ENCODE measurements around the gene CD276.
"Not testable (repeated sequence)": the region's sequence is repeated elsewhere in the genome, so short reads cannot be mapped to it uniquely, and the experiment has no call there.

Gene CD276

DNA sequence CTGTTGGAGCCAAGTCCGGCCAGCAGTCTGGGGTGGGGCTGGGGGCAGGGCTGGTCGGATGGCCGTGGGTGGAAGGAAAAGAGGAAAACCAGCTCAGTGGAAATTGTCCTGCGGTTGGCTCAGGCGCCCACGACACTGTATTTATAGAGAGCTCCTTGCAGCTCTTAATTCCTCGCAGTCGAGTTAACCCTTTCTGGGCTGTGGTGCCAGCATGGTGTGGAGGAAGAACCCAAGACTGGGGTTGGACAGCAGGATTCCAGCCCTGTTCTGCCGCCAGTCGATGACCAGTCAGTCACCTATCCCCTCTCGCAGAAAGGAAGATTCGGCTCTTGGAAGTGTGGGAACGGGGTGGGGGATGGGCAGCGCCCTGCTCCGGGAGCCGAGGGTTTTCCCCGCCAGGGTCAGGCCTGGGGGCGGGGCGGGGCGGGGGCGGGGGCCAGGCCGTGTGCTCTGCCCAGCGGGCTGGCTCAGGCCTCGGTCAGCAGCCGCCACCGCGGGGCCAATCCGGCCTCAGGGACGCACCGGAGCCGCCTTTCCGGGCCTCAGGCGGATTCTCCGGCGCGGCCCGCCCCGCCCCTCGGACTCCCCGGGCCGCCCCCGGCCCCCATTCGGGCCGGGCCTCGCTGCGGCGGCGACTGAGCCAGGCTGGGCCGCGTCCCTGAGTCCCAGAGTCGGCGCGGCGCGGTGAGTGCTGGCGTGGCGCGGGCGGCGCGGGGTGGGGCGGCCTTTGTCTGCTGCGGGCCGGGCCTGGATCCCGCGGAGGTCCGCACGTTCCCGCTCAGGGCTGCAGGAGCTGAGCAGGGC lies at the start of gene CD276:
Gene CD276 (plus strand): TSS at position 607 of the 804 bp plus-strand sequence. CDS start 15,257 bp downstream, outside the sequence.
- DNase-seq (ENCODE audit: low read depth in 2 of 2) = no peak

DNA sequence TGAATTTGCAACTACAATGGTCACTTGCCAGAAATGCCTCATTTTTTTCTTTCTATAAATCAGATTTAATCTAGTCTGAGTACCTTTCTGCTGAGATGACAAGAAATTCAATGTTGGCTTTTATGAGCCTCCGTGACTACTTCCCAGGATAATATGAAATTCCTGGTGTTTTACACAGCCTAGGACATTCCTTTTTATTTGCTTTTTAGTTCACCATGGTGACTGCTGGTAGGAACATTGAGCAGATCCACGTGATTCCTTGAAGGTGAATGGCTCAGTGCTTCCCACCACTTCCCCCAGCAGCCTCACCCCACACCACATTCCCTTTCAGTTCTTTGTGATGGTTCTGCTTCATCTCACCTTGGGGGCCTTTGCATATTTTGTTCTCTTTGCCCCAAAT lies 46.7 kb upstream of the CD276 start:
- no peak for DNase-seq (ENCODE audit: low read depth in 2 of 2)

- not testable (repeated sequence) for DNase-seq (ENCODE audit: low read depth in 2 of 2)
These were observed 44.7 kb upstream of the CD276 start for GRCh38 chr15:73639464-73639863.

- DNase-seq (ENCODE audit: low read depth in 2 of 2) = no peak
These were observed 36.7 kb upstream of the CD276 start for GRCh38 chr15:73647259-73648013.

DNA sequence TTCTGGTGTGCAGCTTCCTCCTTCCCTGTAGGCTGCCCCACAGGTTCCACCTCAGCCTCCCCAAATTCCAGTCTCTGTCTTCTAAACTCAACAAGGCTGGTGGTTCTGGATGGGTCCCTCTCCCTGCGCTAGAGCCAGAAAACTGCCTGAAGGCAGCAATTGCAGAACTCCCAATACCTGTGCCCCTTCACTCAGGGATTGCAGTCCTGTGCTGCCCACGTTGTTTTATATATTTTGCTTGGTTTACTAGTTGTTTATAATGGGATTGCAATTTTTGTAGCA lies 36.2 kb upstream of the CD276 start:
- no peak for DNase-seq (ENCODE audit: low read depth in 2 of 2)

DNA sequence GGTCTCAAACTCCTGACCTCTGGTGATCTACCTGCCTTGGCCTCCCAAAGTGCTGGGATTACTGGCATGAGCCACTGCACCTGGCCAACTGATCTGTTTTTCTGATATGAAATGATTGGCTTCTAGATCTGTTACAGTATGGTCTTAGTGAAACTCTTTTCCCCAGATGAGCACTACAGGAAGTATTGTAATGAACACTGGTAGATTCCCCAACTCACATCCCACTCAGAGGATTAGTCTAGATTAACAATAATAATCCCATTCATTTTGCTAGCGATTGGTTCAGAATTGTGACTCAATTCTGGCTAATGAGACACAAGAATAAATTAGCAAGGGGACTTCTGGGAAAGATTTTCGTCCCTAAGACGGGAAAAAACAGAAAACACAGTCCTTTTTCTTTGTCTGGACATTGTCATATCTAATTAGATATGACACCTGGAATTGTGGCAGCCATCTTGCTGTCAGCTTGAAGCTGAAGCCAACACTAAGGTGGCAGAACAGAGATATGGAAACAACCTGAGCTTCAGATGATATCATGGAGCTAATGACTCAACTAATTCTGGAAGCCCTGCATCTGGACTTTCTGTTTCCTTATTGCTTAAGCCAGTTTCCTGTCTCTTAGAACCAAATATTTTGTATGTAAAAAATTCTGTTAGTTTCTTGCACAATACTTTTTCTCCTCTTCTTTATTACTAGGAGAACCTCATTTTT lies 33.6 kb upstream of the CD276 start:
- no peak for DNase-seq (ENCODE audit: low read depth in 2 of 2)

DNA sequence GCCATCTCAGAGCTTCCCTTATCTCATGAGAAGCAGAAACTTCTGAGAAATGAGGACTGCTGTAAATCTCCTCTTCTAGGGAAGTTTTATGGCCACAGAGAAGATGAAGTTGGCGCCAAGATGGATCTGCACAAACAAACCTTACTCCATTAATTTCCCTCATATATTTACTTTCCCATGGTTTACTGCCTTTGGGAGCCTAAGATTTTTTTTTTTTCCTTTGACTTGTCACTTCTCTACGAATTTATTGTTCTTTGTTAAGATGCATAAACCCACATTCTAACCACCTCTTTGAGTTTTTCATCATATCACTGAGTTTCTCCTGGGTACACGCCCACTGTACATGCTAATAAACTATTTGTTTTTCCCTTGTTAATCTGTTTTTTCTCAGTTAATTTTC lies 29.5 kb upstream of the CD276 start:
- no peak for DNase-seq (ENCODE audit: low read depth in 2 of 2)

DNA sequence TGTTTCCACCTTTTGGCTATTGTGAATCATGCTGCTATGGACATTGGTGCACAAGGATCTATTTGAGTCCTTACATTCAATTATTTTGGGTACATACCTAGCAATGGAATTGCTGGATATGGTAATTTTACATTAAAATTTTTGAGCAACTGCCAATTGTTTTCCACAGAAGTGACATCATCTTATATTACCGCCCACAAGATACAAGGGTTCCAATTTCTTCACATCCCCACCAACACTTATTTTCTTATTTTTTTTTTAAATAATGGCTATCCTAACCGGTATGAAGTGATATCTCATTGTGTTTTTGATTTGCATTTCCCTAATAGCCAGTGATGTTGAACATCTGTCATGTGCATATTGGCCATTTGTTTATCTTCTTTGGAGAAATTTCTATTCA lies 28.5 kb upstream of the CD276 start:
- no peak for DNase-seq (ENCODE audit: low read depth in 2 of 2)

DNA sequence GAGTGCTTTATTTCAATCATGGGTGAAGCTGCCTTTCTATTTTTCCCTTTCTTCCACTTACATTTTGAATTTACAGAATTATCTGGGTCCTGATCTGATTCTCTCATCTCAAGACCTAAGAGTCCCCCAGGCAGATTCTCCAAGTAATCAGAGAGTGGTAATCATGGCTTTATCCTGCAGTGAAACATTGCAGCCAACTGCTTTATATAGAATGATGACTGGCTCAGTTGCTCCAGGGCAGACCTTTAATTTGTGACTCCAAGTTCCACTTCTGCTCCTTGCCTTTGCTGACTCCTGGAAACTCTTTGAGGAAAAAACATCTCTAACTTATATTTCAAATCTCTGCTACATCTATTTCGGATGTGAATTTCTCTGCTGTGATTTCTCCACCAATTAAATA lies 25.5 kb upstream of the CD276 start:
- DNase-seq (ENCODE audit: low read depth in 2 of 2) = no peak

DNA sequence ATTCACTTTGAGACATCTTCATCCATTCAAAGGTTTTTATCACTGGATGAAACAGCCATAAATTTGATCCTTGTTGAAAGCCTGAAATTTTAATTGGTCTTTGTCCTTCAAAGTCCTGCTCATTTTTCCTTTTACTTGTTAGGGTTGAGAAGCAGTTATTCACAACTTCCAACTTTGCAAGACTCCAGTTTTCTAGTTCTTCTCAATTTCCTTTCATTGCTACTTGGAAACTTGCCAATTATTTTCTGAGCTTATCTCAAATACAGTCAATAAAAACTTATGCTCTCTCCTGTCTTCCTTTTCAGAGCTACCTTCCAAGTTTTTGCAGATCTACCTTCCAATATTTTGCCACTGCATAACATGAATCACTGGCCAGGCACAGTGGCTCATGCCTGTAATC lies 23.7 kb upstream of the CD276 start:
- DNase-seq (ENCODE audit: low read depth in 2 of 2) = no peak

DNA sequence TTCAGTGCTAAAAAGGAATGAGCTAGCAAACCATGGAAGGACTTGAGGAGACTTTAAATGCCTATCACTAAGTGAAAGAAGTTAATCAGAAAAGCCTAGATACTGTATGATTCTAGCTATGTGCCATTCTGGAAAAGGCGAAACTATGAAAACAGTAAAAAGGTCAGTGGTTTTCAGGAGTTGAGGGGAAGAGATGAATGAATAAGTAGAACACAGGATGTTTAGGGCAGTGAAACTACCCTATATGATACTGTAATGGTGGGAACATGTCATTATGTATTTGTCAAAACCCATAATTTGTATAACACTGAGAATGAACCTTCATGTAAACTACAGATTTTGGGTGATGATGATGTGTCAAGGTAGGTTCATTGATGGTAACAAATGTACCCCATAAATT lies 9.6 kb upstream of the CD276 start:
- no peak for DNase-seq (ENCODE audit: low read depth in 2 of 2)

DNA sequence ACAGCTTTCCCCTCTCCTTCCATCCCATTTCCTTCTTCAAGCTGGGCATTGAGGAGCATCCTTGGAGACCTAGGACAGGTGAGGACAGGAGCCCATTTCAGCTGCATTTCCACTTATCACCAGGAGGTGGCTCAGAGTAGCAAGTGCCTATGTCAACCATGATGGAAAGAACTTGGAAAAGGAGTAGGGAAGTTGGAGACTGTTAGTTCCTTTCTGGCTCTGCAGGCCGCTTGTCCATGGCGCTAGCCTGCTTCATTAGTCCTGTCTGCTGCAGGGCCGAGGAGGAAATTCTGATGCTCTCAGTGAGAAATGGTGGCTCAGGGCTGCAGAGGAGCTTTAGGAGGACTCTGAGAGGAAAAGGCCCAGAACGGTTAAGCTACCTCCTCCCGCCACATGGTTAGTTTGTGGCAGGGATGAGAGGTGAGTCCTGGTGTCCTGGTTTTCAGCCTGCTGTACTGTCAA lies 7.0 kb upstream of the CD276 start:
- peak in 1 of 2 donors; percentile 13 for DNase-seq (ENCODE audit: low read depth in 2 of 2)

GRCh38 chr15:73677733-73678132 lies 6.5 kb upstream of the CD276 start:
- no peak for DNase-seq (ENCODE audit: low read depth in 2 of 2)

DNA sequence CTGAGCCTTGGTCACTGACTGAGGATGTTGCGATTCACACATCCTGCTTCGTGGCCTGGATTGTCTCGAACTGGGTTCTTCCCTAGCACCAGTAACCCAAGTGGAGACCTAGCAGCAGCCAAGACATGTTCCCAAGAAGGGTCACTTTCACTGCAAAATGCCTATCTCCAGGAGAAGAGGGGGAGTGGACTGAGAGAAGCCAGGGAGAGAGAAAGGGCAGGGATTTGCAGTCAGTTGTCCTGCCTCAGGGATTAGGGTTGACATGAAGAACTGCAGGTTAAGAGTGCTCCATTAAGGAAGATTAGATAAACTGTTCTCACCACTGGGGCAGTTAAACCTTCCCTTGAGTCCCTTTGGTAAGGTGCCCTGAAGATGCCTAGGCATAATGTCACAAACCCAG lies 5.7 kb upstream of the CD276 start:
- no peak for DNase-seq (ENCODE audit: low read depth in 2 of 2)

DNA sequence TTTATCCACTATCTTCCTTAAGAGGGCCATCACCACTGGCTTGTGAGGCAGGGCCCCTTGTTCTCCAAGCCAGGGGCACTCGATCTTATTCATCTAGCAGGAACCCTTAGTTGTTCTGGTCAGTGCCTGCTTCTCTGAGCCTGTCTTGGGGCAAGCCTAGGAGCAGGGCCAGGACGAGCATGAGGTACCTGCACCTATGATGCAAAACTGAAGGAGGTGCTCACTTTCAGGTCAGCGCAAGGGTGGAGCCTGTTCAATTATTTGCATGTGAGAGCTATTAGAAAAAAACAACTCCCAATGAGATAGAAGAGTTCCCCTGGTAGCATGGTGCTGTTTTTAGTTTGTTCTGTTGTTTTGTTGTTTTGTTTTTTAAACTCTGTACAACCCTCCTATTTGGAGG lies 5.0 kb upstream of the CD276 start:
- DNase-seq (ENCODE audit: low read depth in 2 of 2) = no peak

DNA sequence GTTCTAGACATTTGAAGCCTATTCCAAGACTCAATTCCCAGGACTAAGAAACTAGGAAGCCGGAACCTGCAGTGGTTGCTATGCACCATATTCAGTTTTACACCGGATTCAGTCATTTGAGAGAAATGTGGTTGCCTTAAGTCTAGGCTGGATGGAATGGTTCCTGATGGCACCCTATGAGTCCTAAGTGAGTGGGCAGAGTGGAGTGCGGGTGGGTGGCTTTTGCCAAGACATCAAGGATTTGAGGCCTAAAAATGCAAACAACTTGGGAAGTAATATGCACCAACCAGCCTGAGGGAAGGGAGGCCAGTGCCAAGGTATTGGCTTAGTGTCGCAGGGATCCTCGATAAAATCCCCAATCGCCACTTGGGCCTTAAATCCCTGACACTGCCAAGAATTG lies 4.2 kb upstream of the CD276 start:
- no peak for DNase-seq (ENCODE audit: low read depth in 2 of 2)

GRCh38 chr15:73680549-73680948 lies 3.6 kb upstream of the CD276 start:
- no peak for DNase-seq (ENCODE audit: low read depth in 2 of 2)

GRCh38 chr15:73681063-73681462 lies 3.1 kb upstream of the CD276 start:
- no peak for DNase-seq (ENCODE audit: low read depth in 2 of 2)

- no peak for DNase-seq (ENCODE audit: low read depth in 2 of 2)
These were observed 2.2 kb upstream of the CD276 start for GRCh38 chr15:73681856-73682599.

- no peak for DNase-seq (ENCODE audit: low read depth in 2 of 2)
These were observed 1.5 kb upstream of the CD276 start for GRCh38 chr15:73682600-73683090.

- DNase-seq (ENCODE audit: low read depth in 2 of 2) = no peak
These were observed 866 bp upstream of the CD276 start for GRCh38 chr15:73683257-73683776.
